ENCODE results near the gene TMEM50B.

DNA sequence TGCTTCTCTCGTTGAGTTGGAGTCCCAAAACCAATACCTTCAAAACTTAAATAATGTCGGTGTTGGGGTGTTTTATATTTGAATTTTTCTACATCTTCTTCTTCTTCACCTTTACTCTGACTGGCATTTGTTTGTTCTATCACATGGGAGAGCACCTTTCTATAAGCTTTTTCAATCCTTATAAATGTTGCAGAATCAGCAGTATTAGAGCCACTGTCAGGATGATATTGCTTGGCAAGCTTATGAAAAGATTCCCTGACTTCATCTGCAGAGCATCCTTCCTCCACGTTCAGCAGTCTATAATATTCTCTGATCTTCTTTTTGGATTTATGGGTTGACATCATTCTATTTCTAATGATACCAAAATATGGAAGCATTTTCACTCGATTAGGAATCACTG, 9.2 kb upstream of the TMEM50B start:
- TF ChIP-seq CTCF (conservative IDR thresholded peaks at IDR 0.05; ENCODE audit: low read depth, low read length): no peak
- TF ChIP-seq EZH2 (IDR thresholded peaks at IDR 0.05; ENCODE audit: borderline replicate concordance, low read depth, low read length, poor library complexity, severe bottlenecking): no peak

All from A673 (cell line).